Stimulated activated naive CD8-positive, alpha-beta T cell treated with anti-CD3 and anti-CD28 coated beads, Interleukin-15, Interleukin-2, amounts not matched to agents 100 ng/mL and 50 ng/mL, for 24 hours (primary cell): Measurements from ENCODE around the gene MYO5C.

Experiments used
- H3K27ac Mint-ChIP-seq: one replicate; pipeline ENCODE4 v1.8.0; 2021; ENCODE audit warnings: mild to moderate bottlenecking, mixed read lengths
- H3K27me3 Mint-ChIP-seq: one replicate; pipeline ENCODE4 v1.8.0; 2021; ENCODE audit warnings: mixed read lengths
- H3K36me3 Mint-ChIP-seq: one replicate; pipeline ENCODE4 v1.8.0; 2021; ENCODE audit warnings: low read depth, mixed read lengths
- H3K4me1 Mint-ChIP-seq: one replicate; pipeline ENCODE4 v1.8.0; 2021; ENCODE audit warnings: low read depth, mixed read lengths
- H3K4me3 Mint-ChIP-seq: one replicate; pipeline ENCODE4 v1.8.0; 2021; ENCODE audit warnings: mild to moderate bottlenecking, mixed read lengths
- H3K9me3 Mint-ChIP-seq: one replicate; pipeline ENCODE4 v1.8.0; 2021; ENCODE audit warnings: mixed read lengths

MYO5C gene

DNA sequence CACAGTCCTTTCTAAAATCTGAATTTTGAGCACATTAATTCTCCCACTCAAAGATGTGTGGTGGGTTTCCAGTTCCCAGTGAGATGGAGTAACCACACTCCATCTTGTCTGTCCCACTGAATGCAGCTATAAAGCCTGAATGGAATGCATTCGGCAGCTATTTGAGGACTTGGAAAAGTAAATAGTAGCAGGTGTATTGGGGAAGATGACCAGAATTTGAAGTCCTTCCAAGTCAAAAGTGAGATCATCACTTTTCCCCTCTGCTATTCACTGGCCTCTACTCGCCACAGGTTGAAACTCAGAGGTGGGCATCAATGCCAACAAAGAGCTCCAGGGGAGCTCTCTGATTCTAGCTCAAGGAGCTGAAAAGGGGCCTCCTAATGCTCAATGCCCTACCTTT lies 96.3 kb downstream of the MYO5C start:
- no peak overlapping the region for H3K27ac Mint-ChIP-seq
- H3K36me3 Mint-ChIP-seq: no peaks in the 10 kb centered on the region
- H3K27me3 Mint-ChIP-seq: no peaks in the 10 kb centered on the region
- no peak overlapping the region for H3K4me3 Mint-ChIP-seq
- no peaks in the 10 kb centered on the region for H3K4me1 Mint-ChIP-seq
- no peaks in the 10 kb centered on the region for H3K9me3 Mint-ChIP-seq

DNA sequence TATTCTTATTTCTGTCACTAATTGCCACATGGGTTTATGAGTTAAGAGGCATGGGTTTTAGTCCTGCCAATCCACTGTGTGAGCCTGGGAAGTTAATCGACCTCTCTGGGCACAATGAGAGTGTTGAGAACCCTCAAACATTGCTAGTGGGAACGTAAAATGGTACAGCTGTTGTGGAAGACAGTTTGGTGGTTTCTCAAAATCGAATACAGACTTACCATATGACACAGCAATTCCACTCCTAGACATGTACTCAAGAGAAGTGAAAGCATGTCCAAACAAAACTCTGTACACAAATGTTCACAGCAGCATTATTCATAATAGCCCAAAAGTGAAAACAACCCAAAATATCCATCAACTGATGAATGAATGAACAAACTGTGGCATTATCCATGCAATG lies 98.7 kb downstream of the MYO5C start:
- H3K4me1 Mint-ChIP-seq: no peaks in the 10 kb centered on the region
- H3K36me3 Mint-ChIP-seq: no peaks in the 10 kb centered on the region
- no peak overlapping the region for H3K4me3 Mint-ChIP-seq
- H3K27me3 Mint-ChIP-seq: no peaks in the 10 kb centered on the region
- H3K27ac Mint-ChIP-seq: no peak overlapping the region
- H3K9me3 Mint-ChIP-seq: no peaks in the 10 kb centered on the region

DNA sequence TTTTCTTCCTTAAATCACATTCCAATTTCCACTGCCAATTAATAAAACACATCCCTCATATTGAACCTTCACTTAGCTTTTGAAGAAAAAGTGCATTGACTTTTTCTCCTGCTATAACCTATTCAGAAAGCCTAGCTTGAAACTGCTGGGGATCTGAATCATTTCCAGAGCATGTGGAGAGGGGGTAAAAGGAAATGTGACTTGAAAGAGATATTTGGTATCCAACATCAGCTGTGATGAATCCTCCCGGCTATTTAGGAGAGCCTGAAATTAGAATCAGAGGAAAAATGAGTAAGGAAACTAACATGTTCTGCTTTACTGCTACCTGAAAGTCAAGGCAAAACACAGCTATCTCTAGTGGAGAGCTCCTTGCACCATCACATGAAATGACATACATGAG lies 101.8 kb downstream of the MYO5C start:
- Mint-ChIP-seq H3K36me3 (no peaks in the 10 kb centered on the region), H3K4me1 (no peaks in the 10 kb centered on the region), H3K4me3 (no peak overlapping the region), H3K9me3 (no peaks in the 10 kb centered on the region), H3K27ac (no peak overlapping the region), H3K27me3 (no peaks in the 10 kb centered on the region)

DNA sequence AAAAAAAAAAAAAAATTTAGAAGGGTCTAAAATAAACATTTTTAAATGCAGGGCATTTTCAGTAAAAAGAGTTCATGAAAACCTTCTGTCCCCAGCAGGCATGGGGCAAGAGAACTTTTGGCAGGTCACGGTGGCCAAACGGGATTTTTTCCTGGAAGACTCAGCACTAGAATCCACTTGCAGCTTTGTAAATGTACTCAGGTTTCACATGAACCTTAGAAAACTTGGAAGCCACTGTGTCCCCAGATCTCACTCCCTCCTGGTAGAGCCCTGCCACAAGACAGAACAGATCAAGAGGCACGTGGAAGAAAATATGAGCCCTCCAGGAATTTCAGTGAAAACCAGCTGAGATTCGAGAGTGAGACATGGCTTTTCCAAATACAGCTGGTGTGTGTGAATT lies 102.3 kb downstream of the MYO5C start:
- no peaks in the 10 kb centered on the region for H3K4me1 Mint-ChIP-seq
- H3K36me3 Mint-ChIP-seq: no peaks in the 10 kb centered on the region
- H3K4me3 Mint-ChIP-seq: no peak overlapping the region
- no peaks in the 10 kb centered on the region for H3K9me3 Mint-ChIP-seq
- no peaks in the 10 kb centered on the region for H3K27me3 Mint-ChIP-seq
- no peak overlapping the region for H3K27ac Mint-ChIP-seq

DNA sequence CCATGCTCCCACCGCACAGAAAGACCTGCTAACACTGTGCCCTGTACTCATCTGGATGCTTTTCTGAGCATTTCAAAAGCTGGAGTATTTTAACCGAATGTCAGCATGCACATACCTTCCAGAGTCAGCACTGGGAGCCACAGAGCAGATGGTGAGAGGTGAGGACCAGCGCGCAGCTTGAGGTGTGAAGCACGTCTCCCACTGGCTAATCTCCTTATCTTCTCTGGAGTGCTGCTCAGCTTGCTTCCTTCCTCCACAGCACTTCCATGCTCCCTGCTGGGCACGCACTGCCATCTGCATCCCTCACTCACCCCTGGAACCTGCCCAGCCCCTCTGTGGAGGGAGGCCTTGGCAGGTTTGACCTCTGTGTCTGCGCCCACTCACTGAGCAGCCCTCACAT lies 104.4 kb downstream of the MYO5C start, which contains the start of gene GNB5:
TSS of gene GNB5 (minus strand) at position 186 of the 400 bp plus-strand sequence. CDS start 6,716 bp downstream, outside the sequence.
- H3K4me1 Mint-ChIP-seq: no peaks in the 10 kb centered on the region
- no peaks in the 10 kb centered on the region for H3K36me3 Mint-ChIP-seq
- H3K9me3 Mint-ChIP-seq: no peaks in the 10 kb centered on the region
- no peak within 1 kb of the TSS for H3K27ac Mint-ChIP-seq
- H3K27me3 Mint-ChIP-seq: no peaks in the 10 kb centered on the region
- H3K4me3 Mint-ChIP-seq: no peak within 1 kb of the TSS

DNA sequence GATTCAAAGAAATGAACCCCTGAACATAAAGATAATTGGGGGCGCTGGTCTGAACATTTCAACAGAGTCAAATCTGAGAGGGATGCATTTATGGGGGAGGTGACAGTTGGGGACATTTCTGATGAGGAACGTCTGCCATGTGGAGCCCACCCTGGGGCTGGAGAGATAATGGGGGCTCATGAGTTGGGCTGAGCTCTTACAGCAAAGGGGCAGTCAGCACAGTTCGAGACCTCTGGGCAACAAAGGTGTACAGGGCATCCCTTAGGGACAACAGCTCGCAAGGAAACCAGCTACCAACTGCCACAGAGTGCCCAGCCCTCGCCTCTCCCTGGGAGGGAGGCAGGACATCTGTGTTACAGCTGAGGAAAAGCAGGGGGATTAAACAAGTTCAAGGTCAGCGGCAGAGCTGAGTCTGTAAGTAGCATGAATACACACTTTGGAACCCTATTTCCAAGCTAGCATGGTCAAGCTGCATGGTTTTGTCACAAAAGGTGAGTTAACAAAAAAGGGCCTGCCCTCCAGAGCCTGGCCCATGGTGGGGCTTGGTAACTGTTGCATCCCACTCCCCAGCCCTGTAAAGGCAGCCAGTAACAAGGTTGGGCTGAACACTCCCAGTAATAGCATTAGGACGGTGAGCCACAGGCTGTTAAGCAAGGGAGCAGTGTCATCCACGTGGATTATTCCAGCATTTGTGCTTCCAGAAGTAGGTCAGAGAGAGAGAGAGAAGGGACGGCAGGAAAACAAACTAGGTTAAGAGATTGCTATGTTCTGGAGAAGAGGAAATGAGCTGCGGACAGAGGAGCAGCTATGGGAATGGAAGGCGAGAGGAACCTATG lies 108.7 kb downstream of the MYO5C start:
- H3K27ac Mint-ChIP-seq: no peak overlapping the region
- peaks cover 4% of the 10 kb centered on the region for H3K36me3 Mint-ChIP-seq
- no peak overlapping the region for H3K4me3 Mint-ChIP-seq
- H3K9me3 Mint-ChIP-seq: no peaks in the 10 kb centered on the region
- H3K27me3 Mint-ChIP-seq: no peaks in the 10 kb centered on the region
- peaks cover 4% of the 10 kb centered on the region for H3K4me1 Mint-ChIP-seq

DNA sequence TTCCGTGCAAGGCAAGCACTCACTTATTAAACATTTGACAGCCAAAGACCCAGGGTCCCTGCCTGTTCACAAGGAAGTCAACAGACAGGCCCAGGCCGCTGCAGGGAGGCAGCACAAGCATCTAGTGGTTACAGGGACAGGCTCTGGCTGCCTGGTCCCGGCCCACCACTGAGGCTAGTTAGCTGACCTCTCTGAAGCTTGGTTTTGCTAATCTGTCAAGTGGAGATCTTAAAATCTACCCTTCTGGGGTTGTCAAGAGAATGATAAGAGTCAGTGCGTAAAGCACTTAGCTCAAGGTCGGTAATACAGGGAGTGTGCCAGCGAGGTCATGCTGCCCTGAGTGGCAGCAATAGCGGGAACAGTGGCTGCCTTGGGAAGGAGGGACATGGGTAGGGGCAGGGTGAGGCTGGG lies 110.4 kb downstream of the MYO5C start:
- Mint-ChIP-seq H3K4me1 (peaks cover 15% of the 10 kb centered on the region), H3K9me3 (no peaks in the 10 kb centered on the region), H3K27me3 (no peaks in the 10 kb centered on the region), H3K36me3 (peaks cover 4% of the 10 kb centered on the region), H3K4me3 (no peak overlapping the region), H3K27ac (no peak overlapping the region)

DNA sequence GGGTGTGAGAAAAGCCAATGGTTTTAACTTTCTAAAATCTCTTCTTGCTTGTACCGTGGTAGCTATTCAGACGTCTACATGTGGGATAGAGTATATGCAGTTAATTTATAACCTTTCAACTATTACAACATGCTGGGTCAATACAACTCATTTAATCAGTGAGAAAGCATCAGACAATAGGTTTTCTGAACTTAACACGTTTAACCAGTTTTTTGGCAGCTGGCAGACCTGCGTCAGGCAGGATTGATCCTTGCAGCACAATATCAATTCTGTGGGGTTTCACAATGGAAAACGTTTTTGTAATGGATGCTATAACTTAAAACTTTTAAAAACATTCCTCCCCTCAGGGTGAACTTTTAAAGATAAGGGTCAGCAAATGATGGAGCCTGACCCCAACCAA lies 110.9 kb downstream of the MYO5C start:
- peaks cover 17% of the 10 kb centered on the region for H3K4me1 Mint-ChIP-seq
- no peaks in the 10 kb centered on the region for H3K9me3 Mint-ChIP-seq
- no peak overlapping the region for H3K4me3 Mint-ChIP-seq
- H3K27me3 Mint-ChIP-seq: no peaks in the 10 kb centered on the region
- peaks cover 4% of the 10 kb centered on the region for H3K36me3 Mint-ChIP-seq
- H3K27ac Mint-ChIP-seq: no peak overlapping the region

DNA sequence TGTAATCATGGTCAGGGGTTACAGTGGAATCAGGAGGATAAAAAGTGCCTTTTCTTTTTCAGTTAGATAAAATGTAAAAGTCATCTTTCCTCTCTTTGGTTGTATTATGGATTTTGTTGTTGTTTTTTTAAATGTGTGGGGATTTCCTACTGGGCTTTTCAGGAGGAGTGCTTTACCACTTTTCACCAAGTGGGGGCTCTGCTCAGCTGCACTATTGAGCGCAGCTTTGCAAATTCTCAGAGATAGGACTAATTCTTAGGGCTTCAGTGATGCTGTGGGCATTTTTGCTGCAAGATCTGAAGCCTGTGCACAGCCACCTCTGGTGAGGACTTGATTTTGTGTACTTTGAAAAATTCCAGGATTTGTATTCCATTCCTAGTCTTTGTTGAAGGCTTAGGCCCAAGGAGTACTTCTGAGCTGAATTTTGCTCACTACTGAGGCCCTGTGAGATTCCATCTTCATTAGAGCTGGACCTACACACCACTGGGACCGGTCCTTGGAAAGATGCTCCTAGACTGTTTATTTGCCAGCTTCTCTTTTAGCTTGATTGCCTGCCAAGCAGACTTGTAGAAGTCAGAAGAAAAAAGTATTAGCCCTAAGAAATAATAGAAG lies 111.9 kb downstream of the MYO5C start:
- peaks cover 23% of the 10 kb centered on the region for H3K4me1 Mint-ChIP-seq
- H3K4me3 Mint-ChIP-seq: no peak overlapping the region
- no peaks in the 10 kb centered on the region for H3K9me3 Mint-ChIP-seq
- no peaks in the 10 kb centered on the region for H3K27me3 Mint-ChIP-seq
- H3K27ac Mint-ChIP-seq: peak overlapping the region; percentile 7
- H3K36me3 Mint-ChIP-seq: peaks cover 4% of the 10 kb centered on the region

DNA sequence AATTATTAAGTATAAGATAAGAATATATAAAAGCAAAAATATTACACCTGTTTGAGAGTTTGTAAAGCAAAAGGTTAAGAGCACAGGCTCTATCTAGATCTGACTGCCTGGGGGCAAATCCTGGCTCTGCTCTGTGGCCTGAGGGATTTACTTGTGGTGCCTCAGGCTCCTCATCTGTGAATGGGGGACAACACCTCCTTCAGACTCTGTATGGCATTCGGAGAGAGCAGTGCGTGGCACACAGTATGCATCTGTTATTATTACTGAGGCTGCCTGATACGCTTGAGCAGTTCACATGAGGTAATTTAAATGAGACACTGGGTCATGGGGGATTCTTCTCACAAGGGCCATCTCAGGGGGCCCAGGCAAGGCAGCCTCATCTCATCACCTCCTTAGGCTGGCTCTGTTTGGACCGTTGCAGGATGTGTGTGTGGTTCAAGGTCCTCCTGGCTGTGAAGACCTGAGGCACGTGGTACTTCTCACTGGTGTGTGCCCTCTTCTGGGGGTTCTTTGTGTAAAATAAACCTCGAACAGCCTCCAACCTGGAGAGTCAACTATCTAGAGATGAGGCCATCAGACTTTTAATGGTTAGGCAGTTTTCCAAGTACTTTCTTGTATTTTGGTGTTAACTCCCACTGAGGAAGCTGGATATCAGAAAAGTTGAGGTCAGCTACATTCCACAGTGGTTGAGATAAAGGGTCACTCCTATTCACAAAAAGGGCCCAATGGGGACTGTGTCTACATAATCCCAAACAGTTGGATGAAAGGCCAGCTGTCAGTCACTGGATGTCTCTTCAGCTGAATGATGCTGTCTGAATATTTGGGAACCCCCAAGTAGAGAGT lies 113.4 kb downstream of the MYO5C start:
- Mint-ChIP-seq H3K4me1 (peaks cover 29% of the 10 kb centered on the region), H3K9me3 (no peaks in the 10 kb centered on the region), H3K27ac (no peak overlapping the region), H3K27me3 (no peaks in the 10 kb centered on the region), H3K36me3 (peaks cover 4% of the 10 kb centered on the region), H3K4me3 (no peak overlapping the region)

DNA sequence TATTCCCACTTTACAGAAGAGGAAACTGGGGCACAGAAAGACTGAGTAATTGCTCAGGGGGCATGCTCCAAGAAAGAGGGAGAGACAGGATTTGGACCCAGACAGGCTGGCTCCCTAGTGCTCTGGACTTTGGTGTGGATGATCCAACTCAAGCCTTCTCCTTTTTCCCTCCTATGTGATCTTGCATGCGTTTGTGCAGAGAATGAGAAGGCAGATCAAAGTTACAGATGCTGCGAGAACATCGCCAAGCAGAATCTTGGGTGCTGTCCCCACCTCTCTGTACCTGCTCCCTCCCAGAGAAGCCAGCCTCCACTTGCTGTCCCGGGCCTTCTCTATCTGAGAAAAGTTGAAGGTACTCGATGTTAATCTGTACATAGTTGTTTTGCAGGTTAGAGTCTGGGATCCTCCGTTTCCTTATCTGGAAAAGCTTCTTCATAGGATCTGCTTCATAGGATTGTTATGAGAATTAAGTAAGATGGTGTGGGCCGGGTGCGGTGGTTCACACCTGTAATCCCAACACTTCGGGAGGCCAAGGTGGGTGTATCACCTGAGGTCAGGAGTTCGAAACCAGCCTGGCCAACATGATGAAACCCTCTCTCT lies 114.7 kb downstream of the MYO5C start:
- peaks cover 4% of the 10 kb centered on the region for H3K36me3 Mint-ChIP-seq
- peak overlapping the region; percentile 34 for H3K27ac Mint-ChIP-seq
- no peaks in the 10 kb centered on the region for H3K9me3 Mint-ChIP-seq
- H3K4me1 Mint-ChIP-seq: peaks cover 29% of the 10 kb centered on the region
- no peaks in the 10 kb centered on the region for H3K27me3 Mint-ChIP-seq
- H3K4me3 Mint-ChIP-seq: peak overlapping the region; percentile 84

DNA sequence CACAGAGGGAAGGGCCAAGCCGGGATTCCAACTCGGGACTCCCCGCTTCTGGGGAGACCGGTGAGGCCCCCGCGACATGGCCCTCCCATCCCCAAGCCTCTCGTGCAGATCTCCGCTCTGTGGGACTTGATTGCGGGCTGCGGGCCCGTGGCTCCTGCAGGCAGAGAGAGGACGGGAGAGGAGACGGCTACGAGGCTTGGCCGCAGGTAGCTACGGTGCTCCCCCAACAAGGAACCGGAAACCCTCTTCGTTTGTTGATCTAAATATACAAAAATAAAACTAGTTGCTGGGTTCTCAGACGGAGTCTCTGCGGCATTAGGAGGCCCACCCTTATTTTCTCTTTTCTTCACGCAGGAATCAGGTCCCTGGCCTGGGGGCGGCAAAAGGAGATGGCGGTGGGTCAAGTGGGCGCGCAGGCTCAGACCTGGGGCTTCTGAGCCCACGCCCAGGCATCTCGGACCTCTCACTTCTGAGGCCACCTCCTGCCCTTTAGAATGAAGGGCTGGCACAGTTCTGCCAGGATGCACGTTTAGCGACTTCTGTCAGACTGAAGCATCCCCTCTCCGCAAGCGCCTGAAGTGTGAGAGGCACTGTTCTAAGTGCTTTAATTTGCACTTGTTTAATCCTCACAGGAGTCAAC lies 115.3 kb downstream of the MYO5C start:
- Mint-ChIP-seq H3K9me3 (no peaks in the 10 kb centered on the region), H3K36me3 (peaks cover 4% of the 10 kb centered on the region), H3K27me3 (no peaks in the 10 kb centered on the region), H3K4me1 (peaks cover 29% of the 10 kb centered on the region), H3K4me3 (peak overlapping the region; percentile 84), H3K27ac (peak overlapping the region; percentile 45)

DNA sequence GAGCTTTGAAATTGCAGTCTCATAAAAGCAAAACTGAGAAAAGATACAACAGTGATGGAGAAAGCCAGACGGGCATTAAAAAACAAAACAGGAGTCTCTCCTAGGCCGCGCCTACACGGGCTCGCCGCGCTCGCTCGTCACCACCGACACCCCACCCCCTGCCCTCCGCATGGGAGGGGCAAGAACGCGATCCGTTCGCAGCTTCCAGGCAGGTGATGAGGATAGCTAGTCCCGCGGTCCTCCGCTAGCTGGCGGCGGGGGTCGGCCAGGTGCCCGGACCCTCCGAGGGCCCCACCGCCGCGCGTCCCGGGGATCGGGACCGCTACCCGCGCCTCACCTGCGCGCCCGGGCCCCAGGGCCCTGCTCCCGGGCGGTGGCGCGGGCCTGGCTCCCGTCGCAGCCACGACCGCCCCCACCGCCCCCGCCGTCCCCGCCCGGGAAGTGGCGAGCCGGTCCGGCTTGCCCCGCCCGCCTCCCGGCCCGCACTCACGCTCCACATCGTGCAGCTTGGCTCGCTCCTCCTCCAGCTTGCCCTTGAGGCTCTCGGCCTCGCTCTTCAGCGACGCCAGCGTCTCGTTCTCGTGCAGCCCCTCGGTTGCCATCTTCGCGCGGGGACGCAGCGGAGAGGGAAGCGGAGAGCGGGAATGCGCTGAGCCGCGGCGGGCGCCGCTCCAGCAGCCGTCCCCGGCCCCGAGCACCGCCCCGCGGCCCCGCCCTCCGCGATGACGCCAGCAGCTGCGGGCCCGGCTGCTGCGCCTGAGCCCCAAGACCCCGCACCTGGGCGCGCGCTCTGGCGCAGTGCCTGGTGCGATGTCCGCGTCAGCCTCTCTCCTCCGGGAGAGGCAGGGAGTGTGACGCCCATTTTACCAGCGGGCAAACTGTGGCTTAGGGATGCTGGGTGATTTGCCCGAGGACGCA lies 116.1 kb downstream of the MYO5C start:
- H3K27ac Mint-ChIP-seq: peak overlapping the region; percentile 87
- peaks cover 4% of the 10 kb centered on the region for H3K36me3 Mint-ChIP-seq
- peak overlapping the region; percentile 84 for H3K4me3 Mint-ChIP-seq
- no peaks in the 10 kb centered on the region for H3K9me3 Mint-ChIP-seq
- H3K27me3 Mint-ChIP-seq: no peaks in the 10 kb centered on the region
- H3K4me1 Mint-ChIP-seq: peaks cover 29% of the 10 kb centered on the region
